ENCODE results near the gene SMIM22. TPM values are rescaled to one million over a fixed set of nuclear protein-coding genes. Genes with fewer than 3 reads are reported as not detected.

The SMIM22 gene
- total RNA-seq, 1 donor from 2014 or later, result not detected

GRCh38 chr16:4814542-4815173 is 19.5 kb downstream of the SMIM22 start:
- DNase-seq (ENCODE audit: extremely low read depth, low read depth, low spot score), result no peak

GRCh38 chr16:4820652-4821051 is 25.5 kb downstream of the SMIM22 start:
- no peak for DNase-seq (ENCODE audit: extremely low read depth, low read depth, low spot score)

GRCh38 chr16:4825196-4825595 is 30.0 kb downstream of the SMIM22 start:
- DNase-seq (ENCODE audit: extremely low read depth, low read depth, low spot score), result no peak

- no peak for DNase-seq (ENCODE audit: extremely low read depth, low read depth, low spot score)
Observed at GRCh38 chr16:4826526-4826925, 31.4 kb downstream of the SMIM22 start.

- no peak for DNase-seq (ENCODE audit: extremely low read depth, low read depth, low spot score)
Observed at GRCh38 chr16:4826980-4827379, 31.8 kb downstream of the SMIM22 start.

- no peak for DNase-seq (ENCODE audit: extremely low read depth, low read depth, low spot score)
Observed at GRCh38 chr16:4828567-4829321, 33.6 kb downstream of the SMIM22 start.

- no peak for DNase-seq (ENCODE audit: extremely low read depth, low read depth, low spot score)
Observed at GRCh38 chr16:4830408-4830807, 35.2 kb downstream of the SMIM22 start.

- DNase-seq (ENCODE audit: extremely low read depth, low read depth, low spot score), result no peak
Observed at GRCh38 chr16:4831616-4832015, 36.4 kb downstream of the SMIM22 start.

GRCh38 chr16:4832698-4833343 is 37.7 kb downstream of the SMIM22 start:
- DNase-seq (ENCODE audit: extremely low read depth, low read depth, low spot score), result no peak

GRCh38 chr16:4833584-4833983 is 38.4 kb downstream of the SMIM22 start:
- DNase-seq (ENCODE audit: extremely low read depth, low read depth, low spot score), result no peak

GRCh38 chr16:4836727-4837126 is 41.6 kb downstream of the SMIM22 start:
- no peak for DNase-seq (ENCODE audit: extremely low read depth, low read depth, low spot score)

- DNase-seq (ENCODE audit: extremely low read depth, low read depth, low spot score), result no peak
Observed at GRCh38 chr16:4837733-4838501, 42.7 kb downstream of the SMIM22 start.

GRCh38 chr16:4839942-4840341 is 44.8 kb downstream of the SMIM22 start:
- no peak for DNase-seq (ENCODE audit: extremely low read depth, low read depth, low spot score)

- no peak for DNase-seq (ENCODE audit: extremely low read depth, low read depth, low spot score)
Observed at GRCh38 chr16:4840984-4841383, 45.8 kb downstream of the SMIM22 start.

Other genes starting within 250 kb of the SMIM22 start
- not detected in 2 replicates for gene C16orf96, start 239.0 kb upstream of the SMIM22 start, total RNA-seq
- gene UBALD1, start 180.5 kb upstream of the SMIM22 start, total RNA-seq, result 9.9 and 19.7 TPM in 2 replicates
- gene MGRN1, start 170.5 kb upstream of the SMIM22 start, total RNA-seq, result 80.6 and 87.1 TPM in 2 replicates
- gene NUDT16L1, start 101.8 kb upstream of the SMIM22 start, total RNA-seq, result 32.9 and 36.5 TPM in 2 replicates
- gene ANKS3, start 61.1 kb upstream of the SMIM22 start, total RNA-seq, result 15.5 and 16.6 TPM in 2 replicates
- gene DNAAF8, start 60.8 kb upstream of the SMIM22 start, total RNA-seq, result 0.68 and 1.8 TPM in 2 replicates
- 8.7 and 11.3 TPM in 2 replicates for gene ZNF500, start 28.2 kb upstream of the SMIM22 start, total RNA-seq
- not detected in 2 replicates for gene SEPTIN12, start 7.0 kb upstream of the SMIM22 start, total RNA-seq
- gene ROGDI, start 7.3 kb downstream of the SMIM22 start, total RNA-seq, result 22.4 and 31.1 TPM in 2 replicates
- gene GLYR1, start 51.9 kb downstream of the SMIM22 start, total RNA-seq, result 50.8 and 57.7 TPM in 2 replicates
- 41.1 and 50.1 TPM in 2 replicates for gene UBN1, start 52.1 kb downstream of the SMIM22 start, total RNA-seq
- gene PPL, start 141.8 kb downstream of the SMIM22 start, total RNA-seq, result 0.18 and 1.3 TPM in 2 replicates
- not detected in 2 replicates for gene SEC14L5, start 163.0 kb downstream of the SMIM22 start, total RNA-seq
- 56.3 and 73.7 TPM in 2 replicates for gene NAGPA, start 238.6 kb downstream of the SMIM22 start, total RNA-seq

All from glomerular endothelial cell (primary cell).